HG03064 (cell line): Measurements from ENCODE around the gene GRM8.

Experiments
- ATAC-seq: cut with Tn5 transposase; IDR thresholded peaks from one replicate; pipeline ENCODE4 v1.9.1; 2021; ENCODE audit warnings: low read depth; ENCODE audit not compliant: unreplicated experiment

Gene GRM8

GRCh38 chr7:127252778-127253280 is at the start of gene GRM8:
GRM8 (minus strand) TSS chr7:127252941.
- ATAC-seq, result no peak

- no peak for ATAC-seq
Measured at GRCh38 chr7:127290801-127291361, 38.1 kb upstream of the GRM8 start.

GRCh38 chr7:127290116-127290655 is 37.4 kb upstream of the GRM8 start:
- no peak for ATAC-seq

- no peak for ATAC-seq
Measured at GRCh38 chr7:127287133-127287532, 34.4 kb upstream of the GRM8 start.

GRCh38 chr7:127270093-127270492 is 17.4 kb upstream of the GRM8 start:
- ATAC-seq, result no peak

GRCh38 chr7:127266047-127266446 is 13.3 kb upstream of the GRM8 start:
- ATAC-seq, result no peak

GRCh38 chr7:127264219-127264618 is 11.5 kb upstream of the GRM8 start:
- ATAC-seq, result no peak

- no peak for ATAC-seq
Measured at GRCh38 chr7:127258111-127258510, 5.4 kb upstream of the GRM8 start.

GRCh38 chr7:127257086-127257485 is 4.3 kb upstream of the GRM8 start:
- no peak for ATAC-seq

GRCh38 chr7:127256041-127256725 is 3.4 kb upstream of the GRM8 start:
- ATAC-seq, result no peak

GRCh38 chr7:127254163-127254684 is 1.5 kb upstream of the GRM8 start:
- no peak for ATAC-seq

GRCh38 chr7:127253281-127254162 is 781 bp upstream of the GRM8 start:
- peak; percentile 95 for ATAC-seq

GRCh38 chr7:127252377-127252713 is 396 bp downstream of the GRM8 start:
- ATAC-seq, result no peak

GRCh38 chr7:127251465-127252376 is 1.0 kb downstream of the GRM8 start:
- ATAC-seq, result no peak

- no peak for ATAC-seq
Measured at GRCh38 chr7:127251036-127251464, 1.7 kb downstream of the GRM8 start.

GRCh38 chr7:127250312-127251035 is 2.3 kb downstream of the GRM8 start:
- ATAC-seq, result no peak

- no peak for ATAC-seq
Measured at GRCh38 chr7:127245607-127246006, 7.1 kb downstream of the GRM8 start.

- ATAC-seq, result no peak
Measured at GRCh38 chr7:127245002-127245401, 7.7 kb downstream of the GRM8 start.

- ATAC-seq, result no peak
Measured at GRCh38 chr7:127239814-127240213, 12.9 kb downstream of the GRM8 start.
